Activated naive CD4-positive, alpha-beta T cell (primary cell): ENCODE measurements around the gene MESP2.

ENCODE experiments used
- DNase-seq, 4 experiments: peaks; one replicate each; lab custom pipeline; 2025; lab: John Stamatoyannopoulos, UW

Gene MESP2, protein sequence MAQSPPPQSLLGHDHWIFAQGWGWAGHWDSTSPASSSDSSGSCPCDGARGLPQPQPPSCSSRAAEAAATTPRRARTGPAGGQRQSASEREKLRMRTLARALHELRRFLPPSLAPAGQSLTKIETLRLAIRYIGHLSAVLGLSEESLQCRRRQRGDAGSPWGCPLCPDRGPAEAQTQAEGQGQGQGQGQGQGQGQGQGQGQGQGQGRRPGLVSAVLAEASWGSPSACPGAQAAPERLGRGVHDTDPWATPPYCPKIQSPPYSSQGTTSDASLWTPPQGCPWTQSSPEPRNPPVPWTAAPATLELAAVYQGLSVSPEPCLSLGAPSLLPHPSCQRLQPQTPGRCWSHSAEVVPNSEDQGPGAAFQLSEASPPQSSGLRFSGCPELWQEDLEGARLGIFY

DNA sequence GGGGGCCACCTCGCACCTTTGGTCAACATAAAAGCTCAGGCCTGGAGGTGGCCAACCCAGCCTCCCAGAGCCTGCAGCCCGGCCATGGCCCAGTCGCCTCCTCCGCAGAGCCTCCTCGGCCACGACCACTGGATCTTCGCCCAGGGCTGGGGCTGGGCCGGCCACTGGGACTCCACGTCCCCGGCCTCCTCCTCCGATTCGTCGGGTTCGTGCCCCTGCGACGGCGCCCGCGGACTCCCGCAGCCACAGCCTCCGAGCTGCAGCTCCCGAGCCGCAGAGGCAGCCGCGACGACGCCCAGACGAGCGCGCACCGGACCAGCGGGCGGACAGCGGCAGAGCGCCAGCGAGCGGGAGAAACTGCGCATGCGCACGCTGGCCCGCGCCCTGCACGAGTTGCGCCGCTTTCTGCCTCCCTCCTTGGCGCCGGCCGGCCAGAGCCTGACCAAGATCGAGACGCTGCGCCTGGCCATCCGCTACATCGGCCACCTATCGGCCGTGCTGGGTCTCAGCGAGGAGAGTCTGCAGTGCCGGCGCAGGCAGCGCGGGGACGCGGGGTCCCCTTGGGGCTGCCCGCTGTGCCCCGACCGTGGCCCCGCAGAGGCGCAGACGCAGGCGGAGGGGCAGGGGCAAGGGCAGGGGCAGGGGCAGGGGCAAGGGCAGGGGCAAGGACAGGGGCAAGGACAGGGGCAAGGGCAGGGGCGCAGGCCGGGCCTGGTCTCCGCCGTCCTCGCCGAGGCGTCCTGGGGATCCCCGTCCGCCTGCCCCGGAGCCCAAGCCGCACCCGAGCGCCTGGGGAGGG lies at the start of gene MESP2:
Gene MESP2 (plus strand): TSS at position 59 of the 799 bp plus-strand sequence. CDS start 26 bp downstream, at position 85.
- DNase-seq: peak in 3 of 4 experiments; percentile 5 to 16 (median 9)

DNA sequence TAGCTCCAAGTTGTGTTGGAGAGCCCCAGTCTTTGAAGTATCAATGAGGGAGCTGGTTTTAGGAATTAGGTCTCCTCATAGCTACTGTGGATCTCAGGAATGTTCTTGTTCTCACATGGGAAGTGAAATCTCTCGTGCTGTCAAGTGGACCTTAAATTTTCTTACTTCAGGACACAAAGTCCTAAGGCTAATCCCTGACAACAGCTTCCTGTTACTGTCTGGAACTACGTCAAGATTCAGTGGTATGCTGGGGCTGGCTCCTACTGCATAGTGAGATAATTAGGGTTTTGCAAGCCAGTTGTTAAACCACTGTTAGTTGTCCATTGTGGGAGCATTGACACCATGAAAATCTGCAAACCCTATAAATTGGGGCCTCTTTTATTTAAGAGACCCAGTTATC lies 47.9 kb upstream of the MESP2 start:
- DNase-seq: no peak

DNA sequence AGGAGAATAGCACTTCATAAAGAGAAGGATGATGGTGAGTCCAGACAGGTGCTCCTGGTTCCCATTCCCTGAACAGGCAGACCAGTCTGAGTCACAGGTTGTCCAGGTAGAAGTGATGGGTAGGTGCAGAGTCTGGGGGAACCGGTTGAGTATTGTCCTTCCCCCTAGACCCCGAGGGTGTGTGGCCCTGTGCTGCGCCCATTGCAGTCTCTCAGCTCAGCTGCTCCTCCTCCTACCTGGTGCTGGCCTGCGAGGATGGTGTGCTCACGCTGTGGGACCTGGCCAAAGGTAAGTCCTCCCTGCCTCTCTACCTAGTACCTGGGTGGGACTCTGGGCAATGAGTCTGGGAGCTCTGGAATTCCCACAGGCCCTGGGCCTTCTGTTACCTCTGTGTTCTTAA lies 44.9 kb upstream of the MESP2 start:
- no peak for DNase-seq

DNA sequence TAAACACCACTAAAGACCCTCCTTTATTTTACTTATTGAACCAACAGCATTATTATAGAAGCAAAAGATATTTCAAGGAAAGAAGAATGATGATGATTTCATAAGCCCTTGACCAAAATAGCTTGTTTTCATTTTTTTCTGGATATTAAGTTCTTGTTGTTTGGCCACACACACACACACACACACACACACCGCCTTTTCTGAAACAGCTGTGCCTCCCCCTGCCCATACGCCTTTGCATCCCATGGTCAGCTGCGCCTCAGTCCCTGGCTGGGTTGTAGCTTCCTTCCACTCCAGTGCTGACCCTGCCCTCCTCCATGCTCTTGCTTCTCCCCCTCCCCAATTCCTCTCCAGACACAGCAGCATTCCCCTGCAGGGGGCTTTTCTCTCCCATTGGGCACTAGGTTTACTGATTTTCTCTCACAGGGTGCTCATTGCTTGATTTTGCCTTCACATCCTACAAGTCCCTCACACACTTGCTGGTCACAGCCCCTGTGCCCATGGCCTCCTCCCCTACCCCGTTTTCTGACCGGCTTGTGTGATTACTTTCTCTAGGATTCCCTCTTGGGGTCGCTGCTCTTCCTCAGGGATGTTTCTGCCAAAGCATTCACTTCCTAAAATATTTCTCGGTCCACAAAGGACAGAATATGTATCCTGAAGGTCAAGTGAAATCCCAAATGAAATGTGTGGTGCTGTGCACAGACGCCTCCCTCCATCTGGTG lies 43.5 kb upstream of the MESP2 start:
- DNase-seq: no peak

DNA sequence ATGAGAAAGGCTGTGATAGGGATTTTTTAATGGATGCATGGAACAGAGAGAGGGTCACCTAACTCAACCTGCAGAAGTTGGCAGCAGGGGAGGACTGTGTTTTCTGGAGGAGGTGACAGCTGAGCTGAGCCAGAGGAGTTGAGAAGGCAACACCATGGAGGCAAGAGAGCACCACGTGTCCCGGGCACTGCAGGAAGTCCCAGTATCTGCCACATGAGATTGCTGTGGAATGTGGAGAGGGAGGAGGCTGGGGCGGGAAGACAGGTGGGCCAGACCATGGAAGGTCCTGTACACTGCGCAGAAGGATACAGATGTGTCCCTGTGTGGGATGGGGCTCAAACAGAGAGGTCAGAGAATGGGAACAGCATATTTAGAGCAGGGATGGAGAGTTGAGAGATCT lies 40.4 kb upstream of the MESP2 start:
- DNase-seq: no peak

DNA sequence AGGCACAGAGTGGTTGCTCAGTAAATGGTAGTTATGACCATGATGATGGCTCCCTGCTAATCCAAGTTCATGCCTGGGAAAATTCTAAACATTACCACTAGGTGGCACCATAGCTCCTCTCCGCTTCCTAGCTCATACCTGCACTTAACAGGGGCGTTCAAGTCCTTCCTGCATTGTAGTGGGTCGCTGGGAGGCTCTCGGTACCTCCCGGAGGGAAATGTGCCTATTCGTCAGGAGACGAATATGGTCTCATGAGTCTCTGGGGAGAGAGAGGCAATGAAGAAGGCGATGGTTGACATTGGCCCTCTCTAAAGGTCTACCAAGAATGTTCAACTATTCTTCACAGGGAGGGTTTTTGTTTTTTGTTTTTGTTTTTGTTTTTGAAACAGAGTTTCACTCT lies 36.0 kb upstream of the MESP2 start:
- no peak for DNase-seq

DNA sequence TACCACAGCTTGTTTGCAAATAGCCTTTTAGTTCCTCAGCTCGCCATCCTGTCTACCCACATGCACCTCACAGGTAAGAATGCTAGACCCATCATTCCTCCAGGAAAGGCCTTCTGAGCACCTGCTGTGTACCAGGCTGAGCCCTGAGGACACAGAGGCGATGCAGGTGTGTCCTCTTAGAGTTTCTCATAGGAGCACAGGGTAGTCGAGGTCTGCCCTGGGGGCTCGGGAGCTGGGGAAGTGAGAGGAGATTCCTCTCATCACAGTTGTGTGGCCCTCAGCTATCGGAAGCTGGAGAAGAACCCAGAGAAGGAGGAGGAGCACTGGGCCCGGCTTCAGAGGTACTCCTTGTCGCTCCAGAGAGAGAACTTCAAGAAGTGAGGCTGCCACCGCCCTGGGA lies 33.1 kb upstream of the MESP2 start:
- DNase-seq: no peak

DNA sequence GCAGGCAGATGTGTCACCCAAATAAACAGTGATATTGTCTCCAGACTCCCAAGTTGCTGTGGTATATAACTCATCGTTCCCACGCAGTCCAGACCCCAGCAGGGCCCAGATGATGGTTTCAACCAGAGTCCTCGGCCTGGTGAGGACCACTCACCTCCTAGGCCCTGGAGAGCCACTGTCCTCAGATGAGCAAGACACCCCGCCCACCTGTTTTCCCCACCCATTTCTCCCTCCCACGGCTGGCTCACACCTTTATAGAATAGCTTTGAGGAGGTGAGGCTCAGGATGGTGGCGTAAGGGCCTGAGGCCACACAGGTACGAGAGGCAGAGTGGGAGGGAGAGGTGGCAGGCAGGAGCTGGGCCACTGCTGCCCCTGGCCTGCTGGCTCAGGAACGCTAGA lies 32.5 kb upstream of the MESP2 start:
- no peak for DNase-seq

DNA sequence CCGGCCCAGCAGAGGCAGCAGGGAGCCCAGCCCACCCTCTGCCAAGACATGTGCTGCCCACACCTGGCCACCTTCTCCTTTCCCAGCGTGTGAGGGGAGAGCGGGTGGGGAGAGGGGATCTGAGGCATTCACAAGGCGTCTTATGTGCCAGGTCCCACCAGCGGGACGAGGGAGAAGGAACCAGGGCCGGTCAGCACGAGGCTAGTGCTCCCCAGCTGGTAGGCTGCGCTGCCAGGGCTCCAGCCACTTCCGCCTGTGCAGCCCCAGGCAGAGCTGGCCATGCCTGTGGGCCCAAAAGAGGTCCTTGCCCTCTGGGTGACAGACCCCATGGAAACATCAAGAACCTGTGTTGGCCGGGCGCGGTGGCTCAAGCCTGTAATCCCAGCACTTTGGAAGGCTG lies 31.0 kb upstream of the MESP2 start:
- DNase-seq: no peak

DNA sequence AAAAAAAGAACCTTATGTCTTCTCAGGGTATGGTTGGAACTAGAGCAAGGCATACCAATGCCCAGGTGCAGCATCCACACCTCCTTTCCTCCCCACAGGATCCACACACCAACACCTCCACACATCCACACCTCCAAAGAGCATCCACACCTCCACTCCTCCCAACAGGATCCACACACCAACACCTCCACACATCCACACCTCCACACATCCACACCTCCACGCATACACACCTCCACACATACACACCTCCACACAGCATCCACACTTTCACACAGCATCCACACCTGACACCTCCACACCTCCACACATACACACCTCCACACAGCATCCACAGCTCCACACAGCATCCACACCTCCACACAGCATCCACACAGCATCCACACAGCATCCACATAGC lies 30.4 kb upstream of the MESP2 start:
- no peak for DNase-seq

DNA sequence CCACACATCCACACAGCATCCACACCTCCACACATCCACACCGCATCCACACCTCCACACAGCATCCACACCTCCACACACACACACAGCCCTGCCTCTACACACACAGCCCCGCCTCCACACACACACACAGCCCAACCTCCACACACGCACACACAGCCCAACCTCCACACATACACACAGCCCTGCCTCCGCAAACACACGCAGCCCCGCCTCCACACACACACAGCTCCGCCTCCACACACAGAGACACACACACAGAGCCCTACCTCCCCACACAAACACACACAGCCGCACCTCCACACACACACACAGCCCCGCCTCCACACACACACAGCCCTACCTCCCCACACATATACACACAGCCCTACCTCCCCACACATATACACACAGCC lies 29.7 kb upstream of the MESP2 start:
- DNase-seq: no peak

DNA sequence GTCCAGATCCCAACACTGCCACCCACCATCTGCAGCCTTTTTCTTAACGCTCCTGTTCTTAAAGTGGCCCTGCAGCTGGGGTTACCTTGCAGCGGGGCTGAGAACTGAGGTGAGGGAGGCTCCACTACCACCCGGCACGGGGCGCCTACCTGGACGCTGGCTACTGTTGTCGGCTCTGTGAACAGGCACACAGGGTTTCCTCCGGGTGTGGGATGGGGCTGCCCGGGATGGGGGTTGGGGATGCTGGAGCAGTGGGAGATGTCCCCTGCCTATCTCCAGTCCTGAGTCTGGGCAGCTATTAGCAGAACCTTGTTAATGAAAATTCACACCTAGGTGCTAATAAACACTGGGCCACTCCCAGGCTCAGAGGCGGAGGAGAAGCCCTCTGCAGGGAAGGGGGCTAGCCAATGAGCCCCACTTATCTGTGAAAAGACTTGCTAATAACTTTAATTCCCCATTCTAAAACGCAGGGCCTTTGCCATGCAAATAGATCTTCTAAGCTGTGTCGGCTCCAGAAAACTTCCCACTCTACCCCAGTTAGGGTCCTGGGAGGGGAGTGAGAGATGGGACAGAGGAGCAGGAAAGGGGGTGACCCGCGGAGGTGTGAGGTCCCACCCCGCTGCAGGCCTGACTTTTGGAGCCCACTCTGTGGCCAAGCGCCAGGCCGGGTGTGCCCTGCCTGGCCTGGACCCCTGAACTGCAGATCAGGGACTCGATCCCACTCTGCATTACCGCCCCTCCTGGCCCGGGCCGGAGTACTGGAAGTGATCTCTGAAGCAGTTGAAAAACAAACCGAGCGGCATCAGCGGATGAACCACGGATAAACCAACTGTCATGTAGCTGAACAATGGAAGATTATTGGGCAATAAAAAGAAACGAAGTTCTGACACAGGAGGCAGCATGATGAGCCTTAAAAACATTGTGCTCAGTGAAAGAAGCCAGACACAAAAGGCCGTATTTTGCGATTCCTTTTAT lies 28.1 kb upstream of the MESP2 start:
- no peak for DNase-seq

DNA sequence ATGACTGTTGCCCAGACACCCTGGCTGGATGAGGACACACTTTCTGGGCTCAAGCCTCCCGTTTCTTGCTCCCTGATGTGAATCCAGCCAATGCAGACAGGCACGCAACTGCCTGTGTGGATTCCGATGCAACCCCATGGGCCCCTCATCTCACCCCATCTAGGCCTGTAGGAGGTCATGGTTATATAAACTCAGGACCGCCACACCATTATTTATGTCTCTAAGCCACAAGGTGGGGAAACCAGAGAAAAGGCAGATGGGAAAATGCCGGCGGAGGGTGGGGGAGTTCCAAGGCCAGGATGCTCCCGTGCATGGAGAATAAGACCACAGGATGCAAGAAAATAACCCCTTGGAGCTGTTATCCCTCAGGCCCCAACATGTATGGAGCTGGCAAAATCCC lies 27.1 kb upstream of the MESP2 start:
- no peak for DNase-seq

DNA sequence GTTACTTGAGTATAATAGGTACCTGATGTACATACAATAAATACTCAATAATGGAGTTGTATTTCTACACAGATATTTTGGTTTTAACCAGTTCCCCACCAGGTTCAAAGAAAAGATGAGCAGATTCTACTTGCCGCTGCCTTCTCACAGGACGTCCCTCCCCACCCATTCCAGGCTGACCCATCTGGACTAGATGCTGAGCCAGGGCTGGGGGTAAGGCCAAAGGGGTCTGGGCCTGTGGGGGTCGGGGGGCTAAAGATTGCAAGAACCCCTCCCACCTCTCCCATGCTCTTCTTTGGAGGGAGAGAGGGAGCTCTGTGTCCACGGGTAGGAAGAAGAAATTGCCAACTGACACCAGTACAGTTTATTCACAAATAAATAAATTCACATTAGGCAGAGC lies 26.6 kb upstream of the MESP2 start:
- no peak for DNase-seq

DNA sequence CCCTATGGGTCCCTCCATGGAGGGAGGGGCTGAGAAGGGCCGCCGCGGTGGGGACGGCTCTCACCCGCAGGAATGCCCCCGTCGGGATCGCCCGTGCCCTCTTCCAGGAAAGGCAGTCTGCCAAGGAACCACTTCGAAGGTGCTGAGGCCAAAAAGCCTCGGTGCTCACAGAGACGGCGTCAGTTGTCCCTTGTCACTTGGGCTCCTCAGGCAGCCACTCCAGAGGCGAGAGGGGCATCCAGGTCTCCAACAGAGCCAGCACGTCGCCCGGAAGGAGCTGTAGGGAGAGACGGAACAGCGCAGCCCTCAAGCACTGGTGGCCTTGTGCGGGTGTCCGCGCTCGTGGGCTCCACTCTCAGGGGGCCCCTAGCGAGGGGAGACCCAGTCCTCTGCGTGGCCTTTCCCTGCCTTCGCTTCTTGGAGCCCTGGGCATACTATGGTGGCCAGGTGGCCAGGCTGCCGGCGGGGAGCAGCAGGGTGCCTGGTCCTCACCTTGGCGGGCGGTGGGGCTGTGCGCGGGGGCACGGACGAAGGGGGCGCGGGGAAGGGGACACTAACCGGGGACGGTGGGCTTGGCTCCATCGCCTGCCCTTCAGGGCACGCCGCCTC lies 26.1 kb upstream of the MESP2 start:
- no peak for DNase-seq

DNA sequence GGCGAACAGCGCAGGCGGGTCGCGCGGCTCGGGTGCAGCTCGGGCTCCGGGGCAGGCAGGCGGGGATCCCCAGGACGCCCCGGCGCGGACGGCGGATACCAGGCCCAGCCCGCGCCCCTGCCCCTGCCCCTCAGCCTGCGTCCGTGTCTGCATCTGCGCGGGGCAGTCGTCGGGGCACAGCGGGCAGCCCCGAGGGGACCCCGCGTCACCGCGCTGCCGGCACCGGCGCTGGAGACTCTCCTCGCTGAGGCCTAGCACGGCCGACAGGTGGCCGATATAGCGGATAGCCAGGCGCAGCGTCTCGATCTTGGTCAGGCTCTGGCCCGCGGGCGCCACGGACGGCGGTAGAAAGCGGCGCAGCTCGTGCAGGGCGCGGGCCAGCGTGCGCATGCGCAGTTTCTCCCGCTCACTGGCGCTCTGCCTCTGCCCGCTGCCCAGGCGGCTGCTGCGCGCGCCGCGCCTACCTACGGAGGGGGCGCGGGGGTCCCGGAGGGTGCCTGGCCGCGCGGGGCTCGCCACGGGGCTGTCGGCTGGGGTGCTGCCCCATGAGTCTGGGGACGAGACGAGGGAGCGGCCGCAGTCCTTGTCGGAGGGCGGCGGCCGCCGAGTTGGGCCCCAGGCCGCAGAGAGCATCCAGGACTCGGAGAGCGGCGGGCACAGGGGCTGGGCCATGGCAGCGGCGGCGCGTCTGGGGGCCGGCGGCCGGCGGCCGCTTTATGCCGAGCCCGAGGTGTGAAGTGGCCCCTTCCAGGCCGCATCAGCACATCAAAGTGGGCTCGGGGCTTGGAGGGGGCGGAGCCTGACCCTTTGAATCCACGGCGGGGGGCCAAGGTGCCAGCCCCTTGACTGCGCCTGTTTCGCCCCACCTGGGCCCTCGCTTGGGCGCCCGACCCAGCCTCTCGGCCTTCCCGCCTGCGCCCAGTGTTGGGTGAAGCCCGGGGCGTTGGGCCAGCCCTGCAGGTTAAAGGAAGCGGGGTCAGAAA lies 25.3 kb upstream of the MESP2 start, which contains the start of gene MESP1:
Gene MESP1 (minus strand): TSS at position 690 of the 983 bp plus-strand sequence. CDS start 18 bp downstream, at position 672.
- peak; percentile 38 to 76 (median 60) for DNase-seq

DNA sequence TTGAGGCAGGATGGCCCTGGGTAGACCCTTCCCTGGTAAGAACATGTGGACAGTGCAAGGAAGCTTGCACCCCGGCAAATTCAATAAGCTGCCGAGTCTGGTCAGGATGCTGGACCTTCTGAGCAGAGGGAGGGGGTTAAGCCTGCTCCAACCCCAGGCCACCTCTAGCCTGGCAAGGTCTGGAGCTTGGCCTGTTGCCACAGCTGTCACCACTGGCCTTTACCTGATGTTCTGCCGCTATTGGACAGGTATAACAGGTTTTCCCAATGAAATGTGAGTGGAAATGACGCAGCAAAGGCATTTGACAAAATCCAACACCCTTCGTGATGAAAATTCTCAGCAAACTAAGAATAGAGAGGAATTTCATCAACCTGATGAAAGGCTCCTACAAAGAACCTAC lies 24.4 kb upstream of the MESP2 start:
- DNase-seq: no peak

DNA sequence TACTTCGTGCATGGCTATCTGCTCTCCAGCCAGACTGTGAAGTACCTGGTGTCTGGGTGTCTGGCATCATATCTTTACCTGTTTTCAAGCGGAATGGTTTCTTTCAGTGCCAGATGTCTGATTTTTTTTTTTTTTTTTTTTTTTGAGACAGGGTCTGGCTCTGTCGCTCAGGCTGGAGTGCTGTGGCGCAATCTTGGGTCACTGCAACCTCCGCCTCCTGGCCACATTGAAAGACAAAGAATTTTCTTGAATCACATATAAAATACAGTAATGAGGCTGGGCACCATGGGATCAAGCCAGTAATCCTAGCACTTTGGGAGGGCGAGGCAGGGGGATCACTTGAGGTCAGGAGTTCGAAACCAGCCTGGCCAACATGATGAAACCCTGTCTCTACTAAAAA lies 22.3 kb upstream of the MESP2 start:
- no peak for DNase-seq

DNA sequence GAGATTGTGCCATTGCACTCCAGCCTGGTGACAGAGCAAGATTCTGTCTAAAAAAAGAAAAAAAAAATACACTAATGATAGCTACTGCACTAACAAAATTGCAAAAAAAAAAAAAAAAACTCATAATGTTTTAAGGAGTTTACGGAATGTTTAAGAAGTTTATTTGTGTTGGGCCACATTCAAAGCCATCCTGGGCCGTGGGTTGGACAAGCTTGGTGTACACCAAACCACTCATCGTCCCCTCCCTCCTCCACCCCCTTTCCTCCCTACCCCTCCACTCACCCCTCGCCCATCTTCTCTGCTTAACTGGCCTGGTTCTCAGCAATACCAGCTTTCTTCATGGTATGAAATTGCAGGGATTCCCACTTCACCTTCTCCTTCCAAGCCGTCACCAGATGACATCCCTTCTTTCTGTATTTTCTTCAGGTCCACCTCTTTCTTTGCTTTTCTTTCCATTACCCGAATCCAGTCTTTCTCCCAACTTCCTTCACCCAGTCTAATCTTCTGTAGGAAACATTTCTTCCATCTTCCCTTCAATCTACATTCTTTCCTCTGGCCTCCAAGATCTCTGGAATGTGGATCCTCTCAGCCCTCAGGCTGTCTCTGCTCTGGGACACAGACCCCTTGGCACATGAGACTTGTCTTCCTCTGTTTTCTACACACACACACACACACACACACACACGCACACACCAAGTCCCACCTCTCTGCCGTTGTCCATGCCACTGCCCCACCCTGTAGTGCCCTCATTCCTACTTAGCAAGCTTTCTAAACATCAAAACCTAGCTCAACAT lies 21.6 kb upstream of the MESP2 start:
- DNase-seq: no peak
